HCT116 (cell line): ENCODE results near the gene LMBR1. TPM values are rescaled to one million over a fixed set of nuclear protein-coding genes. Genes with fewer than 3 reads are reported as not detected.

ENCODE experiments used
- ATAC-seq: fragments of 200-7000 bp; cut with Tn5 transposase; 2 replicates; pipeline ENCODE4 v1.9.1; 2020; ENCODE audit warnings: mild to moderate bottlenecking, moderate library complexity
- BruUV-seq: library from RNA; stranded (reverse); fragments of 400-500 nt; replicated peaks from 2 replicates; lab custom pipeline; 2021; lab: Mats Ljungman, UMichigan
- CTCF ChIA-PET: fragments of 300-600 bp; sonication (Branson Sonifier 250); formaldehyde crosslinking; loops from one replicate; lab custom pipeline; 2021; ENCODE audit warnings: antibody characterized with exemption; lab: Charles Lee
- POLR2A ChIA-PET: fragments of 300-600, 350-600 bp; sonication (Branson Sonifier 250); formaldehyde crosslinking; loops from one replicate; lab custom pipeline; 2021; ENCODE audit warnings: antibody characterized with exemption; lab: Charles Lee
- RAD21 ChIA-PET, 2 experiments: fragments of 300-600 bp; sonication (Branson Sonifier 250); formaldehyde crosslinking; loops; one replicate each; lab custom pipeline; 2023; ENCODE audit warnings: low total read pairs in 2 of 2; ENCODE audit not compliant: uncharacterized antibody in 2 of 2, unreplicated experiment in 2 of 2, low non-redundant PET in 1 of 2; lab: Charles Lee
- DNase-seq: peaks from one replicate; pipeline ENCODE4 v3.0.0-alpha.2; 2010; ENCODE audit warnings: low read depth, low spot score
- H2AFZ ChIP-seq: fragments of 200-600 bp; shearing (Covaris generic), sonication (generic); 2 replicates; pipeline ENCODE4 v1.6.1; 2017; ENCODE audit warnings: low read depth, mixed run types, mixed read lengths, antibody characterized with exemption, low read length; ENCODE audit not compliant: poor library complexity, severe bottlenecking
- H3K27ac ChIP-seq: 2 replicates; pipeline ENCODE4 v1.5.1; 2012; ENCODE audit warnings: low read depth, low read length
- H3K27me3 ChIP-seq: fragments of 200-600 bp; sonication (generic); 2 replicates; pipeline ENCODE4 v1.6.1; 2016; ENCODE audit warnings: mixed run types, low read length, mixed read lengths; ENCODE audit not compliant: insufficient read depth
- H3K36me3 ChIP-seq, 2 experiments: fragments of 200-500 bp in 1 of 2; fragments of 200-600 bp in 1 of 2; sonication (Bioruptor generic) in 1 of 2; sonication (generic) in 1 of 2; 2 replicates each; pipeline versions ENCODE4 v1.5.1 to v1.6.1; 2014 to 2016; ENCODE audit warnings: low read length in 2 of 2, inconsistent platforms in 1 of 2, mixed read lengths in 1 of 2, mixed run types in 1 of 2; ENCODE audit not compliant: insufficient read depth in 2 of 2, control insufficient read depth in 1 of 2
- H3K4me1 ChIP-seq, 2 experiments: fragments of 200-600 bp in 1 of 2; sonication (generic) in 1 of 2; 2 replicates each; pipeline versions ENCODE4 v1.5.1 to v1.6.1; 2012 to 2017; ENCODE audit warnings: low read length in 2 of 2, inconsistent platforms in 1 of 2, mild to moderate bottlenecking in 1 of 2, mixed read lengths in 1 of 2, mixed run types in 1 of 2, moderate library complexity in 1 of 2; ENCODE audit not compliant: insufficient read depth in 2 of 2, control insufficient read depth in 1 of 2
- H3K4me2 ChIP-seq: fragments of 200-600 bp; sonication (generic); 2 replicates; pipeline ENCODE4 v1.6.1; 2017; ENCODE audit warnings: mixed run types, low read length, mixed read lengths
- H3K4me3 ChIP-seq, 2 experiments: fragments of 200-600 bp in 1 of 2; sonication (generic) in 1 of 2; replicated peaks in 1 of 2; 2 replicates each; pipeline ENCODE4 v1.5.1; 2011 to 2016; ENCODE audit warnings: low read length in 2 of 2, control low read depth in 1 of 2, low read depth in 1 of 2, mild to moderate bottlenecking in 1 of 2, mixed read lengths in 1 of 2, mixed run types in 1 of 2
- H3K79me2 ChIP-seq: fragments of 200-600 bp; sonication (generic); 2 replicates; pipeline ENCODE4 v1.6.1; 2017; ENCODE audit warnings: mild to moderate bottlenecking, mixed run types, low read length, moderate library complexity, mixed read lengths; ENCODE audit not compliant: insufficient read depth
- H3K9ac ChIP-seq: fragments of 200-600 bp; sonication (generic); 2 replicates; pipeline ENCODE4 v1.6.1; 2016; ENCODE audit warnings: low read length, mixed read lengths
- H3K9me2 ChIP-seq: fragments of 200-600 bp; sonication (generic), shearing (Covaris generic); 2 replicates; pipeline ENCODE4 v1.6.1; 2017; ENCODE audit warnings: mixed run types, mild to moderate bottlenecking, moderate library complexity; ENCODE audit not compliant: insufficient read depth
- H3K9me3 ChIP-seq, 2 experiments: fragments of 200-500 bp in 1 of 2; fragments of 200-600 bp in 1 of 2; sonication (Bioruptor generic) in 1 of 2; sonication (generic) in 1 of 2; 2 replicates each; pipeline ENCODE4 v1.6.1; 2014 to 2017; ENCODE audit warnings: low read length in 2 of 2, mixed read lengths in 2 of 2, inconsistent platforms in 1 of 2, low read depth in 1 of 2, mild to moderate bottlenecking in 1 of 2, mixed run types in 1 of 2, moderate library complexity in 1 of 2; ENCODE audit not compliant: control insufficient read depth in 1 of 2, insufficient read depth in 1 of 2
- H4K20me1 ChIP-seq: fragments of 200-600 bp; sonication (generic), shearing (Covaris generic); 2 replicates; pipeline ENCODE4 v1.6.1; 2017; ENCODE audit warnings: mixed run types, mild to moderate bottlenecking, moderate library complexity; ENCODE audit not compliant: insufficient read depth
- CBX3 ChIP-seq: IDR thresholded peaks from 2 replicates; pipeline ENCODE4 v1.6.1; 2012; ENCODE audit warnings: low read depth
- CEBPB ChIP-seq: IDR thresholded peaks from 2 replicates; pipeline ENCODE4 v1.6.1; 2012; ENCODE audit warnings: low read depth
- EGR1 ChIP-seq: IDR thresholded peaks from 2 replicates; pipeline ENCODE4 v1.6.1; 2012; ENCODE audit warnings: low read depth
- JUND ChIP-seq: IDR thresholded peaks from 2 replicates; pipeline ENCODE4 v1.6.1; 2012
- POLR2A ChIP-seq: IDR thresholded peaks from 2 replicates; pipeline ENCODE4 v1.7.0; 2011; ENCODE audit warnings: borderline replicate concordance; ENCODE audit not compliant: insufficient read depth, insufficient read length; ENCODE audit errors: extremely low read depth
- POLR2AphosphoS5 ChIP-seq: IDR thresholded peaks from 2 replicates; pipeline ENCODE4 v1.6.1; 2011; ENCODE audit warnings: mild to moderate bottlenecking, low read depth, low read length, moderate library complexity
- ZFX ChIP-seq: fragments of 450-650 bp; IDR thresholded peaks from 2 replicates; pipeline ENCODE4 v1.6.1; 2017
- intact Hi-C: fragments of 100-400 bp; cut with micrococcal nuclease; formaldehyde crosslinking; loops from 2 replicates; pipeline ENCODE4 v1.10.0; 2022
- total RNA-seq: library from RNA; stranded (reverse); gene quantifications from one replicate; pipeline ENCODE4 v1.2.1, GENCODE V29; 2021; ENCODE audit not compliant: unreplicated experiment
- TF ChIP-seq, protein P1 (sequence below): IDR thresholded peaks from 2 replicates; pipeline ENCODE4 v1.6.1; 2012
- TF ChIP-seq, protein P2 (sequence below): IDR thresholded peaks from 2 replicates; pipeline ENCODE4 v1.6.1; 2012
- TF ChIP-seq, protein P3 (sequence below), 3 experiments: fragments of 200-600 bp in 1 of 3; sonication (generic) in 1 of 3; IDR thresholded peaks in 2 of 3; conservative IDR thresholded peaks in 1 of 3; 2 replicates each; pipeline ENCODE4 v1.5.1; 2012 to 2017; ENCODE audit warnings: low read depth in 2 of 3, low read length in 2 of 3, antibody characterized with exemption in 1 of 3, borderline replicate concordance in 1 of 3, control low read depth in 1 of 3, mild to moderate bottlenecking in 1 of 3, mixed read lengths in 1 of 3, mixed run types in 1 of 3, moderate library complexity in 1 of 3; ENCODE audit not compliant: insufficient read depth in 1 of 3
- TF ChIP-seq, protein P4 (sequence below): IDR thresholded peaks from 2 replicates; pipeline ENCODE4 v1.6.1; 2011; ENCODE audit warnings: mild to moderate bottlenecking, low read length, moderate library complexity; ENCODE audit not compliant: insufficient replicate concordance; ENCODE audit errors: extremely low read depth

Gene LMBR1
- total RNA-seq, 1 experiment from 2014 or later: 84.0 TPM

DNA sequence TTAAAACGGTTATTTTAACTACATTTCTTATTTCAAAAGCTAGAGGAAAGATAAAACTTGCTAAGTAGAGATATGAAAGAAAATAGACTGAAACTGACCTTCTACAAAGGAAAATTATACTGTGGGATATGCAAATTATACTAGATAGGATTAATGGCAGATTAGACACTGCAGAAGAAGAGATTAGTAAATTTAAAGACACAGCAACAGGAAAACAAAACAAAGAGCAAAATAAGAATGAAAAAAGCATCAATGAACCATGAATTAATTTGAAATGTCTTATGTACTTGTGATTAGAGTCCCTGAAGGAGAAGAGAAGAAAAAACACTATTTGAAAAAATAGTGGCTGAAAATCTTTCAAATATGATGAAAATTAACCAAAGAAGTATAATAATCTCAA is 200.1 kb downstream of the LMBR1 start:
- CTCF ChIA-PET: no interaction called here
- POLR2A ChIA-PET: no interaction called here
- no peak for ATAC-seq
- intact Hi-C loops: no loop called here
- no peaks in the 10 kb centered on the region for H3K9me2 ChIP-seq
- TF ChIP-seq EGR1: no peak
- TF ChIP-seq CBX3: no peak
- TF ChIP-seq, protein P1, sequence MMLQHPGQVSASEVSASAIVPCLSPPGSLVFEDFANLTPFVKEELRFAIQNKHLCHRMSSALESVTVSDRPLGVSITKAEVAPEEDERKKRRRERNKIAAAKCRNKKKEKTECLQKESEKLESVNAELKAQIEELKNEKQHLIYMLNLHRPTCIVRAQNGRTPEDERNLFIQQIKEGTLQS: no peak
- TF ChIP-seq, protein P2, sequence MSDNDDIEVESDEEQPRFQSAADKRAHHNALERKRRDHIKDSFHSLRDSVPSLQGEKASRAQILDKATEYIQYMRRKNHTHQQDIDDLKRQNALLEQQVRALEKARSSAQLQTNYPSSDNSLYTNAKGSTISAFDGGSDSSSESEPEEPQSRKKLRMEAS: no peak
- TF ChIP-seq, protein P3, sequence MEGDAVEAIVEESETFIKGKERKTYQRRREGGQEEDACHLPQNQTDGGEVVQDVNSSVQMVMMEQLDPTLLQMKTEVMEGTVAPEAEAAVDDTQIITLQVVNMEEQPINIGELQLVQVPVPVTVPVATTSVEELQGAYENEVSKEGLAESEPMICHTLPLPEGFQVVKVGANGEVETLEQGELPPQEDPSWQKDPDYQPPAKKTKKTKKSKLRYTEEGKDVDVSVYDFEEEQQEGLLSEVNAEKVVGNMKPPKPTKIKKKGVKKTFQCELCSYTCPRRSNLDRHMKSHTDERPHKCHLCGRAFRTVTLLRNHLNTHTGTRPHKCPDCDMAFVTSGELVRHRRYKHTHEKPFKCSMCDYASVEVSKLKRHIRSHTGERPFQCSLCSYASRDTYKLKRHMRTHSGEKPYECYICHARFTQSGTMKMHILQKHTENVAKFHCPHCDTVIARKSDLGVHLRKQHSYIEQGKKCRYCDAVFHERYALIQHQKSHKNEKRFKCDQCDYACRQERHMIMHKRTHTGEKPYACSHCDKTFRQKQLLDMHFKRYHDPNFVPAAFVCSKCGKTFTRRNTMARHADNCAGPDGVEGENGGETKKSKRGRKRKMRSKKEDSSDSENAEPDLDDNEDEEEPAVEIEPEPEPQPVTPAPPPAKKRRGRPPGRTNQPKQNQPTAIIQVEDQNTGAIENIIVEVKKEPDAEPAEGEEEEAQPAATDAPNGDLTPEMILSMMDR (IDR thresholded peaks at IDR 0.05 in 2 of 3, conservative IDR thresholded peaks at IDR 0.05 in 1 of 3; ENCODE audit: borderline replicate concordance in 1 of 3, insufficient read depth in 1 of 3, low read depth in 2 of 3, low read length in 2 of 3): no peak
- no peak for TF ChIP-seq CEBPB
- TF ChIP-seq POLR2A: no peak
- TF ChIP-seq, protein P4, sequence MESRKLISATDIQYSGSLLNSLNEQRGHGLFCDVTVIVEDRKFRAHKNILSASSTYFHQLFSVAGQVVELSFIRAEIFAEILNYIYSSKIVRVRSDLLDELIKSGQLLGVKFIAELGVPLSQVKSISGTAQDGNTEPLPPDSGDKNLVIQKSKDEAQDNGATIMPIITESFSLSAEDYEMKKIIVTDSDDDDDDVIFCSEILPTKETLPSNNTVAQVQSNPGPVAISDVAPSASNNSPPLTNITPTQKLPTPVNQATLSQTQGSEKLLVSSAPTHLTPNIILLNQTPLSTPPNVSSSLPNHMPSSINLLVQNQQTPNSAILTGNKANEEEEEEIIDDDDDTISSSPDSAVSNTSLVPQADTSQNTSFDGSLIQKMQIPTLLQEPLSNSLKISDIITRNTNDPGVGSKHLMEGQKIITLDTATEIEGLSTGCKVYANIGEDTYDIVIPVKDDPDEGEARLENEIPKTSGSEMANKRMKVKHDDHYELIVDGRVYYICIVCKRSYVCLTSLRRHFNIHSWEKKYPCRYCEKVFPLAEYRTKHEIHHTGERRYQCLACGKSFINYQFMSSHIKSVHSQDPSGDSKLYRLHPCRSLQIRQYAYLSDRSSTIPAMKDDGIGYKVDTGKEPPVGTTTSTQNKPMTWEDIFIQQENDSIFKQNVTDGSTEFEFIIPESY: no peak
- no peak for TF ChIP-seq JUND
- no peak for TF ChIP-seq POLR2AphosphoS5
- no peak for TF ChIP-seq ZFX
- H3K27me3 ChIP-seq: no peaks in the 10 kb centered on the region
- H3K27ac ChIP-seq: no peak overlapping the region
- no TSS peak for BruUV-seq
- no peak overlapping the region for H3K4me3 ChIP-seq
- no peaks in the 10 kb centered on the region for H3K9me3 ChIP-seq
- no peaks in the 10 kb centered on the region for H3K4me1 ChIP-seq
- RAD21 ChIA-PET: no interaction called here
- no peaks in the 10 kb centered on the region for H3K36me3 ChIP-seq
- H3K79me2 ChIP-seq: 0 out of 2 replicates have a peak, but pooled peaks cover 13% of the 10 kb centered on the region
- H4K20me1 ChIP-seq: 0 out of 2 replicates have a peak, but pooled peaks cover 6% of the 10 kb centered on the region
- DNase-seq: no peak
- no peak overlapping the region for H2AFZ ChIP-seq
- no peak overlapping the region for H3K9ac ChIP-seq
- H3K4me2 ChIP-seq: no peak overlapping the region
